ENCODE measurements around the gene C22orf31. TPM values are rescaled to one million over a fixed set of nuclear protein-coding genes. Genes with fewer than 3 reads are reported as not detected.

C22orf31 gene
- total RNA-seq, 2 donors from 2014 or later: not detected

DNA sequence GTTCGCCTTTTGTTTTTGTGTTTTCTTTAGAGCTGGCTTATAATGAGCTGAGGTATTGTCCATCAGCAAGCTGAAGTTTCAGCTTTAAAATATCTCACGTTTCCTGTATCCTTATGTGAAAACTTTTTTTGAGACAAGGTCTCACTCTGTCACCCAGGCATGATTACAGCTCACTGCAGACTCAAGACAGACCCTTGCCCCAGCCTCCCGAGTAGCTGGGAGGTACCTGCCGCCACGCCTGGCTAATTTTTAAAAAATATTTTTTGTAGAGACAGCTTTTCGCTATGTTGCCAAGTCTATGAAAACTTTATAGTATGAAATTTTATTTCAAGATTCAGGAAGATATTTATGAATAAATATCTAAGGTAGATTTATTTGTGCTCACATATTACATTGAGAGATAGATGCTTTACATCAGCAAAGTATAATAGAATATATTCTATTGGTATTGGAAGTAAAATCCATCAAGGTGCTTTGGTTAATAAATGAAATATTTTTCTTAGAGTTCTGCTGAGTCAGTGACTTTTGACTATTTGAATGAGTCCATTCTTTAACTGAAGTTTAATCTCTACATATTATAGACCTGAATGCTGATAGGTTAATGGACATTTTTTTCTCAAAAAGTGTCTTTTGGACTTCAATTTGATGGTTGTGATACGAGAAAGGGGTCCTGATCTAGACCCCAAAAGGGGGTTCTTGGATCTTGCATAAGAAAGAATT lies 21.4 kb upstream of the C22orf31 start:
- H3K27me3 ChIP-seq (replicated peaks; ENCODE audit: insufficient read depth): no peaks in the 10 kb centered on the region
- DNase-seq (ENCODE audit: low spot score) (no peak), ATAC-seq (ENCODE audit: insufficient number of reproducible peaks, low FRiP score, low read depth) (no peak)
- H3K27ac ChIP-seq: no peak overlapping the region
- H3K4me3 ChIP-seq: no peak overlapping the region
- H3K4me1 ChIP-seq (ENCODE audit: control insufficient read depth in 1 of 2, low read depth in 2 of 2): peaks cover 0 to 14% of the 10 kb centered on the region in 2 donors
- no peaks in the 10 kb centered on the region for H3K9me3 ChIP-seq
- H3K36me3 ChIP-seq: no peaks in the 10 kb centered on the region
- no peak for TF ChIP-seq CTCF (IDR thresholded peaks at IDR 0.05)

GRCh38 chr22:29081517-29082236 lies 20.0 kb upstream of the C22orf31 start:
- H3K4me1 ChIP-seq (ENCODE audit: control insufficient read depth in 1 of 2, low read depth in 2 of 2): peaks cover 0 to 14% of the 10 kb centered on the region in 2 donors
- ATAC-seq (ENCODE audit: insufficient number of reproducible peaks, low FRiP score, low read depth): no peak

DNA sequence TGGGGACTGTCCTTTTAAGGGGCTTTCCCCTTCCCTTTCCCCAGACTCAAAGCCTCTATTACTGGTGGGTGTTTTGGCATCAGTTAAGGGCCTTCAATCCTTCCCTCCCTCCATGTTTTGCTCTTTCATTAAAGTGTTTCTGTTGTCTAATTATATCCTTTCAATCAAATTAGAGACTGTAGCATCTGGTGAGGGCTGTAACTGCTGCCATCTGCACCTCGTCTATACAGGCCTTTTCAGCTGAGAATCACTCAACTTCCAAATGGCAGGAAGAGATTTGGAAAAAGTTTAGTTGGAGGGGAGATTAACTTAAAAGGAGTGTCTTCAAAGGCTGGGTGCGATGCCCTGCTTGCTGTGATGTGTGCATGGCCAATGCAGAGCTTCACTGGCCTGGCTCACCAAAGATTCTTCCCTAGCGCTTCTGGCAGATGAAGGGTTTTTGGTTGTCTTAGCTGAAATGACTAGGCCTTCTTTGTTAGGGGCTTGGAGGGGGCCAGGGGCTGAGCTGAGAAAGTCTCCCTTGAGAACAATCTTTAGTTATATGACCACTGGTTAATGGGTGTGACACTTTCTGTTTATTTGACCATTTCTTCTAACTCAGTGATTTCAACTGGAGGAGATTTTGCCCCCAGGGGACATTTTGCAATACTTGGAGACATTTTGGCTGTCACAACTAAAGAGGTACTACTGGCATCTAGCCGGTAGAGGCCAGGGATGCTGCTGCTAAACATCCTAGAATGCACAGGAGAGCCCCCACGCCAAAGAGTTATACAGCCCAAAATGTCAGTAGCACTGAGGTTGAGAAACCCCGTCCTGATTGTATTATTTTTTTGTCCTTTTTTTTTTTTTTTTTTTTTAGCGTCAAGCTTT lies 18.7 kb upstream of the C22orf31 start:
- H3K27ac ChIP-seq: no peak overlapping the region
- DNase-seq (ENCODE audit: low spot score) (no peak), ATAC-seq (ENCODE audit: insufficient number of reproducible peaks, low FRiP score, low read depth) (no peak)

More at GRCh38 chr22:29081517-29082236, 20.0 kb upstream of the C22orf31 start:
- Histone ChIP-seq H3K4me3 (no peak overlapping the region), H3K27me3 (replicated peaks; ENCODE audit: insufficient read depth) (no peaks in the 10 kb centered on the region), H3K36me3 (no peaks in the 10 kb centered on the region), H3K9me3 (no peaks in the 10 kb centered on the region), H3K27ac (no peak overlapping the region)
- DNase-seq (ENCODE audit: low spot score): no peak
- no peak for TF ChIP-seq CTCF (IDR thresholded peaks at IDR 0.05)

DNA sequence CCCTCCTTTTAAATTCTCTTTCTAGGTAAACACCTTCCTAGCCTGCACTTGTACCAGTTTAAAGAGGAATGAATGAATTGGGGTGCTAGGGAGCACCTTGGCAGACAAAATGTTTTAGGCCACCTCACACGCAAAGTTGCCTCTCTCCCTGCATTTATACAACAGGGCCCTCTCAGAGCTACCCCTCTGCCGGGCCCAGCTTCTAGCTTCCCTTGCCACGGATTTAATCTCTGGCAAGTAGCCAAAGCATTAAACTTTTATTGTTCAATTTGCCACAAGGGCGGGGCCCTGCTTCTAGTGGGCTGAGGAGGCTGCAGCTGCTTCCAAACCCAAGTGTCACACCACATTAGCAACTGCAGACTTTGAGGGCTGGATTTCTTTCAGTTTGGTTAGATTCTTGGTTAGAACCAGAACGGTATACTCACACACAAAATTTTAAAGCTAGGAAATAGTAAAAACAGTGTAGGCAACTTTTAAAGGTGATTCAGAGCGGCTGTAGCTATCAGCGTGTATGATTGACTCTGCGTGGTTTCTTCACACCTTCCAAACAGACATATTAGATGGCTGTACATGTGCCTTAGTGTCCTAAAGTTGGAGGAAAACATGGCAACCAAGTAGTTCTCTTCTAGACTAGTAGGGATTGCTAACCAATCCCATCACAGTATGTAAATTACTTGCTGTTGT lies 17.7 kb upstream of the C22orf31 start:
- Histone ChIP-seq H3K27me3 (replicated peaks; ENCODE audit: insufficient read depth) (no peaks in the 10 kb centered on the region), H3K27ac (no peak overlapping the region), H3K4me3 (no peak overlapping the region), H3K9me3 (no peaks in the 10 kb centered on the region), H3K4me1 (ENCODE audit: control insufficient read depth in 1 of 2, low read depth in 2 of 2) (peaks cover 0 to 14% of the 10 kb centered on the region in 2 donors), H3K36me3 (no peaks in the 10 kb centered on the region)
- ATAC-seq (ENCODE audit: insufficient number of reproducible peaks, low FRiP score, low read depth) (no peak), DNase-seq (ENCODE audit: low spot score) (no peak)
- no peak for TF ChIP-seq CTCF (IDR thresholded peaks at IDR 0.05)

More for the DNA sequence above, 18.7 kb upstream of the C22orf31 start:
- no peaks in the 10 kb centered on the region for H3K36me3 ChIP-seq
- H3K4me3 ChIP-seq: no peak overlapping the region
- no peaks in the 10 kb centered on the region for H3K27me3 ChIP-seq (replicated peaks; ENCODE audit: insufficient read depth)
- no peak for TF ChIP-seq CTCF (IDR thresholded peaks at IDR 0.05)
- no peaks in the 10 kb centered on the region for H3K9me3 ChIP-seq
- peaks cover 0 to 14% of the 10 kb centered on the region in 2 donors for H3K4me1 ChIP-seq (ENCODE audit: control insufficient read depth in 1 of 2, low read depth in 2 of 2)

Measured in thoracic aorta (tissue), 2 donors.